HL-60/S4 treated with phorbol 12-myristate 13-acetate at 8.2 ng/mL for 4 days and 3 days (cell line): ENCODE data around the gene MKX.

Source experiments
- in situ Hi-C: fragments of 300-500 bp; cut with MboI; formaldehyde crosslinking; loops from 2 replicates; pipeline ENCODE4 v1.15.0; 2022; ENCODE audit warnings: low sequenced_read_pairs

The MKX gene

GRCh38 chr10:27743012-27743876, 2.4 kb downstream of the MKX start:
- in situ Hi-C loops = no loop called here

- in situ Hi-C loops = no loop called here
Measured at GRCh38 chr10:27742195-27743011, 3.2 kb downstream of the MKX start.

GRCh38 chr10:27741173-27742091, 4.2 kb downstream of the MKX start:
- in situ Hi-C loops = no loop called here

- in situ Hi-C loops = no loop called here
Measured at GRCh38 chr10:27736396-27736795, 9.2 kb downstream of the MKX start.

DNA sequence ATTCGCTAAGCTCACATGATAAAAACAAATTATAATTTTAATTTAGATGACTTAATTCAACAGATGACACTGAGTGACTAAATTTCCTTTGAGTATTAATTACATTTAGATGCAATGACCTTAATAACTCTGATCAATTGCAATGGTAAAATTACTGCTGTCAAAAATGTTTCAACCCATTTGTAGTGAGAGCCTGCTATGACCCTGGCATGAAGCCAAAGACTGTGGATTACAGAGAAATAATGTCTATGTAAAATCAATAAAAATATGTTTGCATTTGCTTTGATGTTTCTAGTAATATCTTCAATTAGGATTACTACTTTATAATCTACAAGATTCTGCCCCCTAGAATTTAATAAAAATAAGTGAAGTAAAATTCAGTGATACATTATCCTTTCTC, 15.6 kb downstream of the MKX start:
- in situ Hi-C loops = no loop called here

DNA sequence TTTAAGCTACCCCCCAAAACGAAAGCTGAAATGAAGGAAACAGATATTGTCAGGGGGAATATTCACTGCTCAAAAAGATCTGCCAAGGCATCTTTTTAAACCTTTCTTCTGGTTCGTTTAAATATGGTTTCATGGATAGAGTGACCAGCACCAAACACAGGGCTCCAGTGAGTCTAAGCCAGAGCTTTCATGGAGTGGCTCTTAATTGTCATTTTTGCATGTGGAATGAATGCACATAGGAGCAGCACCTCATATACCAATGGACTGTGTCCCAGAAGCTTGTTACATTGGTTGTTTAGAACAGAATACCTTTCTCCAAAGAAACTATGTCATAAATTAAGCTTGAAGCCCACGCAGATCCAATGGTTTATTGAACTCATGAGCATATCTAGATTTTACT, 17.3 kb downstream of the MKX start:
- in situ Hi-C loops = no loop called here

DNA sequence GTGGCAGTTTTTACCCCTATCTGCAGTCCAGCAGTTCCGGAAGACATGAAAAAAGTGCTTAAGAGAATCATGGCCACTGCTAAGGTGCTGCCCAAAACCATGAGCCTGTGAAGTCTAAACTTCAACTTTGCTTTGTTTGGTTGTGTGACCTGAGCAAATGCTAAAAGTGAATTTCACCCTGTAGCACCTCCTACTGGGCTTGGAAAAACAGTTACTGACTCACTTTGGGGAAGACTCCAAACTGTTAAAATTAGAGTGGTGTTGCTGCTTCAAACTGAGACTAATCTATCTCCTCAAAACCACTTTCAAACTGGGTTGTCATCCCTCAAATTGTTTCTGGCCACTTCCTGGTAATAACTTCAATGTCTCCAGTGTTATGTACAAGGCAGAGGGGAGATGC, 21.3 kb downstream of the MKX start:
- in situ Hi-C loops = no loop called here

DNA sequence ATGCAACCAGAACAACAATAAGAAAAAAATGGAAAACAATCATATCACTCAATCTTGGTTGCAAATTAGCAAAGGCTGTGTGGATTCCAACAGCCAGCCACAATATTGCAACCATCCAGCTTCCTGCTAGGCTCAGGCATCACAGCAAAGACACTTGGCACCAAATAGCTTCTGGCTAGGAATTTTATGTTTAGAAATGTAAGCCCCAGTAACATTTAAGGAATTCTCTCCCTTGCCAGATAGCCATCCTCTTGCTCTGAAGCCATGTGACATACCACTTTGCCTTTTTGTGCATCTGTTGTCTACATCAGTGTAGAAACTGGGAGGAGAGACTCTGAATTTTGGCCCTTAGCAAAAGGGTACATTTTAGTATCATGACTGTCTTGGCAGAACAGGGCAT, 22.2 kb downstream of the MKX start:
- in situ Hi-C loops = no loop called here

DNA sequence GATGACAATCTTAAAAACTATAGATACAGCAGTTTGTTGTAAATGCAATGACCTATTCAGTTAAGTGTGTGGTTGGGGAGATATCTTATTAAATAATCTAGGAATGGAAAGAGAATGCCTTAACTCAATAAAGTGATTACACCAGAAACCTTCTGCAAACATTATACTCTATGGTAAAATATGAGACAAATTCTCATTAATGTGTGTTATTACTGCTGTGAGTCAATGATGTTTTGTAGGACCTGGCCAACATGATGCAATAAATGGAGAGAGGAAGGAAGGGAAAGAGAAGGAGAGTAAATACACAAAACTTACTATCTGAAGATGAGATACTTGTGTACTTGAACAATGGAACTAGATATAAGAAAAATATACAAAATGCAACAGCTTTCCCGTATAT, 25.1 kb downstream of the MKX start:
- in situ Hi-C loops = no loop called here

- in situ Hi-C loops = no loop called here
Measured at GRCh38 chr10:27719052-27719451, 26.6 kb downstream of the MKX start.

GRCh38 chr10:27717861-27718260, 27.8 kb downstream of the MKX start:
- in situ Hi-C loops = no loop called here

DNA sequence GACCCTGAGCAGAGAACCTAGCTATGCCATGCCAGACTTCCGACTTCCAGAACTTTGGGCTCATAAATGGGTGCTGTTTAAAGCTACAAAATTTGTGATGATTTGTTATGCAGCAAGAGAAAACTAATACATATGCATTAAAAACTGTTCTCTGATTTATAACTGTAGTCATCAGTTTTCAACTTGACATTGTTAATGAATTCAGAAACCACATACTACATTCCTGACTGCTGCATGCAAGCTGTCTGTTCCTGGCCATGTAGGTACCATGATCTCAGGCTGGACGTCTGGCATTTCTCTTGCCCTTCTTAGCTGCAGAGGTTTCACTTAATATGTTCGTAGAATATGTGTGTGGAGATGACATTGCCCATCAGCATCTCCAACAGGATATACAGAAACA, 28.4 kb downstream of the MKX start:
- in situ Hi-C loops = no loop called here

GRCh38 chr10:27716521-27716920, 29.1 kb downstream of the MKX start:
- in situ Hi-C loops = no loop called here

- in situ Hi-C loops = no loop called here
Measured at GRCh38 chr10:27715505-27715904, 30.1 kb downstream of the MKX start.

DNA sequence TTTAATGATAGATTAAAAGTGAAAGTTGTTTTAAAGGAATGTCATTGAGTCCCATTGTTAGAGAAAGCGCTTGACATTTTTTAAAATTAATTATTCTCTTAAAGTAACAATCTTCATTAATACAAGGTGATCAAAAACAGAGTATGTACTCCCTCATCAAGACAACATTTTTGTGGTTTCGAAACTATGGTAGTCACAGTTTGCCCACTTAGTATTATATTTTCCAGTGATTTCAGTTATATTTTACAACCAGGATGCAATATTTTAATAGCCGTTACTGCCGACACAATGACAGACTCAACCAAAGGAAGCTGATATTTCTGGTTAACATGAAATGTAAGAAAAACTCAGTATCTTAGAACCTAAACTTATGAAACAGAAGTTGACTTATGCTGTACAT, 31.3 kb downstream of the MKX start:
- in situ Hi-C loops = no loop called here

DNA sequence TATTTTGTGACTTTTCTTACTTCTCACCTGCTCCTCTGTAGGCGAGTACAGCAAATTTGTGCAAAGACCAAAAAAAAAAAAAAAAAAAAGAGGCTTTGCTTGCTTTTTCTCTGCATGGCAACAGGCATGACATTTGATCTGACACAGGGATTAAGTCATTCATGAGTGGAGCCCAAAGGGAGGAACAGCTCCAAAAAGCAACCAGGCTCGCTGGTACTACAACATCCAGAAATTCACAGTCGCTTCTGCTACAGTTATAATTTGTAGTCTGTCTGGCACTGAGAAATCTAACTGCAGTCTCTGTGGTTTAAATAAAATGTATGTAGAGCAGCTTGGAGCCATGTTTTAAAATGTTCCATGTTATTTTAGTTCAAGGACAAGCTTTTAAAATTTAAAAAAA, 31.7 kb downstream of the MKX start:
- in situ Hi-C loops = no loop called here

GRCh38 chr10:27710014-27710413, 35.6 kb downstream of the MKX start:
- in situ Hi-C loops = no loop called here

- in situ Hi-C loops = no loop called here
Measured at GRCh38 chr10:27709304-27709703, 36.3 kb downstream of the MKX start.

- in situ Hi-C loops = no loop called here
Measured at GRCh38 chr10:27701938-27702537, 43.6 kb downstream of the MKX start.

DNA sequence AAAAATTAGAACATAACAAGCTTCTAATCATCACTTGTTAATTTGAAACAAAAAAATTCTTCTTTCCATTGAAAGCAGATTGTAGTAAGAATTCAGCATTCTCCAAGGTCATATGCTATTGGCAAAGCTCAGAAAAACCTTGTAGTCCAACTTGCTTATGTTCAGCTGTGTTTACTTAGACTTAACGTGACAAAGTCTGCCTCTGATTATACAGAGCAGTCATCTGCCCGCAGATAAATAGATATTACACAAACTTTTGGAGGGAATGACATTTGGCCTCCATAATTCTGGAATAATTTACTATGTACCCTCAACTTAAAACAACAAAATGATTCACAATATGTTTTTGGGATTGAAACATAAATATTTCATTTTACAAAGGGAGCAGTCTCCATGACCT, 45.8 kb downstream of the MKX start:
- in situ Hi-C loops = no loop called here

- in situ Hi-C loops = no loop called here
Measured at GRCh38 chr10:27698961-27699360, 46.7 kb downstream of the MKX start.
